Stimulated activated CD8-positive, alpha-beta memory T cell treated with anti-CD3 and anti-CD28 coated beads, Interleukin-12 subunit alpha, Interleukin-12 subunit beta, amount 100 ng/mL, for 1 hour (primary cell): Measurements from ENCODE around the gene RFX7.

Source experiments
- DNase-seq: peaks from one replicate; pipeline ENCODE4 v3.0.0-alpha.2; 2020; ENCODE audit warnings: low read depth

The RFX7 gene

DNA sequence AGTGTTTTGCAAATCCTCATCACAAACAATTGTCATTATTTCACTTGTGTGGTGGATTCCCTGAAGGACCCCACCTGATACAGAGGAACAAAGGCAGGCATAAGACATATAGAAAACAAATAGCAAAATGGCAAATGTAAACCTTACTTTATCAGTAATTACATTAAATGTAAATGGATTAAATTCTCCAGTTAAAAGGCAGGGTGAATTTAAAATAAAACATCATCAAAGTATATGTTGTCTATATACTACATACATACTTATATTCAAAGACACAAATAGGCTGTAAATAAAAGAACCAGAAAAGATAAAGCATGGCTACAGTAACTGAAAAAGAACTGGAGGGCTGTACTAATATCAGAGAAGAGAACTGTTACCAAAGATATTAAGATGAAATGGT, 117.3 kb downstream of the RFX7 start:
- no peak for DNase-seq

DNA sequence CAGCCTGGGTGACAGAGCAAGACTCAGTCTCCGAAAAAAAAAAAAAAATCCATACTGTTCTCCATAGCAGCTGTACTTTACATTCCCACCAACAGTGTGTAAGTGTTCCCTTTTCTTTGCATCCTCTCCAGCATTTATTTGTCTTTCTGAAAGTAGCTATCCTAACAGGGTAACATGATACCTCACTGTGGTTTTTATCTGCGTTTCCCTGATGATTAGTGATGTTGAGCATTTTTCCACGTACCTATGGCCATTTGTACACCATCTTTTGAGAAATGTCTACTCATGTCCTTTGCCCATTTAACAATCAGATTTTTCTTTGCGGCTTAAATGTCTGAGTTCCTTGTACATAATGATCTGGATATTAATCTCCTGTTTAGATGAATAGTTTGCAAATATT, 119.3 kb downstream of the RFX7 start:
- DNase-seq: no peak

DNA sequence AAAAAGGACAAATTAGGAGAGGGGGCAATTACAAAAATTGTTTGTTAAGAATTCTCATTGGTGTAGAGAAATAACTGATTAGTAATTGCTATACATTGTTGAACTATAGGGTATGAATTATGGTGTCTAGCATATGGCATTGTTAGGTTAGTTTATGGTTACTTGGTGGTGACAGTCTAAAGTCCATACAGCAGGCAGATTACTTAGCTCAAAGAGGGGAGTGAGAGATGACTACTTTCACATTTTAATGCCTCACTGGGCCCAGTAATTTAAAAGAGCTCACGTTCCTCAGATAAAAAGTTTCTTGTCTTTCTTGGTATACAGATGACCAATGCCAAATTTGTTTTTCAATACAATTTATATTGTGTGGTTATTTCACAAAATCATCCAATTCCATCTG, 137.8 kb downstream of the RFX7 start:
- no peak for DNase-seq

DNA sequence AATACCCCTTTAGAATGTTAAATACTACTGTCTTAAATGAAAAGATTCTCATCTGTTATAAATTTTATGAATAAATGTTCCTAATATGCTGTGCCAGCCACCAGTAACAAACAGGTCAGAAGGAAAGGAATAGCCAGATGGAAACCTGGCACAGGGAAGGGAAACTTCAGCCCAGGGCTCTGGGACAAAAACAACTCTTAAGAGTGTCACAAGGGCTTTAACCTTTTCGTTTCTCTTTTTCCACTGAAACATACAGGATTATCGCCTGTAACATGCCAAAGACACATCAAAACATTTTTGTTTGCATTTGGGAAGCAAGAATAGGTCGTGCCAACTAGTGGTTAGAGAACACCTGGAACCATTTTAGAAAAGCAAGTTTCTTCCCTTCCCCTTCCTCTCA, 141.2 kb downstream of the RFX7 start:
- no peak for DNase-seq

DNA sequence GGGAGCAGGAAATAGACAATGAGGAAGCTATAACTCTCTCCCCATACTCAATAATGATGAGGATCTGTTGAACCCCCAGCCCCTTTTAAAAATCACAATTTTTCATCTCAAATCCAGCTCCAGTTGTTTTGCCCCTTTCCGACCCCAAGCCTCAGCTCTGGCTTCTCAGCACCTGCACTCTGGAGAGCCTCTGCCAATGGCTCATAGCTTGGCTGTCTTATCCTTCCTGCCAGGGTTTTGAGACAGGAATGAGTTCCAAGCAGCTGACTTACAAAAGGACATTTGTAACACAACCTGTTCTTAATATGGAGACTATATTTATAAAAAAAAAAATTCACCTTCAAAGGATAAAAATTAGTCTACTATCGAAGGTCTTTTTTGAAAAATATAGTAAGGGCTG, 144.4 kb downstream of the RFX7 start:
- DNase-seq: no peak

DNA sequence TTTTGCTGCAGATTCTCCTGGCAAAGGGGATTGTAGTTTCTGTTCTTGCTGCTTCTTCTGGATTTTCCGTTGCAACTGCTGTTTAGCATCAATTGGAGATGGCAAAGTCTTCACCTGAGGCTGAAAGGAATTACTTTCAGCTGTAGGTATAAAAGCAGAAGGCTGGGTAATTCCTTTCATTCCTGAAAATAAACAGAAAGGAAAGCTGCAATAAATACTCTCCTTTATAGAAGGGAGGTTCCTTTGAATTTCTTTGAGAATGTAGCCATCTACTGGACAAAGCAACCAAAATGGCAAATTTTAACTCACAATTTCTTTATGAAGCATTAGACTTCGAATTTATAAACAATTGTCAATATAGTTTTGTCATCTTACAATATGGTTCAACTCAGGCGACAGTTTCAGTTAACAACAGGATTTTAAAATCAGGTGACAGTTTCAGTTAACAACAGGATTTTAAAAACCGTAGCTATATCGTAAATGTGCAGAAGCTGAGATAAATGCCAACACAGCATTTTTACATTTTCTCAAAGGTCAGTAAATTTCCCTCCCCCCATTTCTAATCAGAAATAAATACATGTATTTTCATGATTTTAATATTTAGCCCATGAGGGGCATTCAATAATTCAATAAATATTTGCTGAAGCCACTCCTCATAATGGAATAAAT, 145.3 kb downstream of the RFX7 start:
- DNase-seq: no peak

DNA sequence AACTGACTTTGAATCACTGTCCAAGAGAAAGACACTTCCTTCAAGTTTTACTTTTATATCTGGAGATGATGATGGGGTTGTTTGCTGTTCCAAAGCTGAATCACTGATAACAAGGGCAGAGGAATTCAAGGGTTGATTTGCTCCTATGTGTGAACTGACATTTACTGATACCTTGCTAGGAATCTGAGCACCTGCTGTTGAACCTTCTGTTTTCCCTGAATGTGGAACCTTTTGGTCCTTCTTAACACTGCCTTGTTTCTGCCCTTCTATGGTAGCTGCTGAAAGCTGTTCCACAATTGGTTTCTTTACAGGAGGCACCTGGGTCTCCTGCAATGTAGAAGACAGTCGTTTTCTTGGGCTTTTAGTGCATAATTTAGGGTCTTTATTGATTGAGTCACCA, 148.3 kb downstream of the RFX7 start:
- no peak for DNase-seq

DNA sequence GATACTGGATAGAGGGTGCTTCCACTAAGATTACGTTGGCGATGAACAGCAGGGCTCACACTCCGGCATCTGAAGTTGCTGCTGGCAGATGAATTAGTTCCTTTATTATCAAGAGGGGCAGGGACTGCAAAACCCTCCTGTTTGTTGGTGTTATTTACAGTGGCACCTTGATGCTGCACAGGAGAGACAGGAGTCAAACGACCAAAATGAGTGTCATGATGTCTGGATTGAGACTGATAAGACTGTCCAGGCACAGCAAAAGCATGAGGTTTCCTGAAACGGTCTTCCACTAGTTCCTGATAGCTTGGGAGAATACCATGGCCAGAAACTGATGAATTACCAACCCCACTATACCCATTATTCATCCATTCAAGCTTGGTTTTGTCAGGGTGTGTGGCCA, 149.5 kb downstream of the RFX7 start:
- no peak for DNase-seq

DNA sequence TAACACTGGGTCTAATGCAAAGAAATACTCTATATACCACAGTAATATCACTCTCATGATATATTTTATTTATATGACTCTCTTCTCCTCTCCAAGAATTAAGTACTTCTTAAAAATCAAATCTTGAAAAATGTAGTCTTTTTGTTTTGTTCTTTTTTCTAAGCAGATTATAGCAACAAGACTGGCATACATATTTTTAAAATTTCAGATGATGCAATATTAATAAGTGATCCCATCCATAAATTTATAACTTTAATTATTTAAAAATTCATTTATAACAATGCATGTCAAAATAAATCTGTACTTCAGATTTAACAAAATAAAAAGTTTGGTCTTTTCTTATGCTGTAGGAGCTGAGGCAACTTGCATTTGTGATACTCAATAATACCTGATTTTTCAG, 155.3 kb downstream of the RFX7 start:
- DNase-seq: no peak

DNA sequence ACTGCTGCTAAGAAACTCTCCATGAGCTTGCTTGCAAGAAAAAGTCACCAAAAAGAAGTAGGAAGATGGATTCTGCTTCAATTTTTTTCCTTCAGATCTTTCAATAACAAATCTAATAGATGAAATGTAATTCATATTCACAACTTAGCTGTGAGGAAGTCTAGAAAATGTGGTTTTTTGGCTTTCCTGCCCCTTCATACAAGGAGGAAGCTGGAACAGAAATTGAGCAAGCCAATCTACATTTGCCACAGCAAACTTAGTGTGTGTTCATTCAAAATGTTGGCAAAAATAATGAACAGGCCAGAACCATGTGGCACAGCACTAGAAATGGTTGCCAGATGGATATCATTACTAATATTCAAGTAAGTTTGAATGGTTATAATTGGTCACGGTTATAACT, 157.1 kb downstream of the RFX7 start:
- DNase-seq: no peak

DNA sequence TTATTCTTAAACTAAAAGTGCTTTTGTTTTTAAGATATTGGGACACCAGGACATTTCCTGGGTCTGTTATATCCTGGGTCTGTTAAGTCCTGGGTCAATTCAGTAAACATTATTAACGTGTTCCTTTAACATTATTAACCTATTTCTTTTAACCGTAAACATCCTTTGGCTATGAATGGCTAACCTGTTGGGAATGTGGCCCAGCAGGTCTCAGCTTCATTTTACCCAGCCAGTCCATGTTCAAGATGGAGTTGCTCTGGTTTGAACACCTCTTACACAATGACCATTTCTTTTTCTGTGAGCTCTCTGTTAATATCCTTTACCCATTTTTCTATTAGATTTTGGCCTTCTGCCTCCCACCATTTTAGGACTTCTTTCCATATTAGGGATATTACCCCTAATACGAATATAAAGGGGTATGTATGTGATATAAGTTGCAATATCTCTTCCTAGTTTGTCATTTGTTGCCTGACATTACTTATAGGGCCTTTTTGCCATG, 161.4 kb downstream of the RFX7 start:
- no peak for DNase-seq

DNA sequence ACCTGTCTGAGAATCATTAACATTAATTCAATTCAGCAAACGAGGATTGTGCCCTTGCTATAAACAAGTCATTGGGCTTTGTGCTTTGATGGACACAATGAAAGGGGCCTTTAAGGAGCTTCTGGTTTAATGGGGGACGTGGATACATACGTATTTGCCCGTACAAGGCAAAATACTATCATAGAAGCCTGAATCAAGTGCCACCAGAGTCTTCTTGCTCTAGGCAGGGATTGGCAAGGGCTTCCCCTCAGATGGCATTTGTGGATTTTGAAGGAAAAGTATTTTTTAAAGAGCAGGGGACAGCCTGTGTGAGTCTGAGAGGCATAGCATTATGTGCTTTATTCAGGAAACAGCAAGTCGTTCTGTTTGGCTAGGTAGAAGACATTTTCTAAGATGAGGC, 166.6 kb downstream of the RFX7 start:
- no peak for DNase-seq

DNA sequence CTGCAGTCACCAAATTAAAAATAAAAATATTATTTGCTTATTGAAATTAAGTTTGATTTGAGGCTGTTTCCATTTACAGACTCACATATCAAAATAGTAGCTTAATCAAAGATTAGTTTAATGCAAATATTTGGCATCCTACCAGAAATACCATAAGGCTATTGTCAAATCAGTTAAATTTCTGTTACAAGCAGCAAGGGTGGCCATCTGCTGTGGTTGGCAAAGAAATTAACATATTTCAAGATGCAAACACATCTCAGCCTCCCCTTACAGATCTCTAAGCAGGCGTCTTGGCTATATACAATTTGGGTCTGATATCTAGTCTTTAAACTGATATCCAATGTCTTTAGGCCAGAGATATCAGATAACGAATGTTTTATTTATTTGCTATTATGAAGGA, 167.0 kb downstream of the RFX7 start:
- DNase-seq: no peak

DNA sequence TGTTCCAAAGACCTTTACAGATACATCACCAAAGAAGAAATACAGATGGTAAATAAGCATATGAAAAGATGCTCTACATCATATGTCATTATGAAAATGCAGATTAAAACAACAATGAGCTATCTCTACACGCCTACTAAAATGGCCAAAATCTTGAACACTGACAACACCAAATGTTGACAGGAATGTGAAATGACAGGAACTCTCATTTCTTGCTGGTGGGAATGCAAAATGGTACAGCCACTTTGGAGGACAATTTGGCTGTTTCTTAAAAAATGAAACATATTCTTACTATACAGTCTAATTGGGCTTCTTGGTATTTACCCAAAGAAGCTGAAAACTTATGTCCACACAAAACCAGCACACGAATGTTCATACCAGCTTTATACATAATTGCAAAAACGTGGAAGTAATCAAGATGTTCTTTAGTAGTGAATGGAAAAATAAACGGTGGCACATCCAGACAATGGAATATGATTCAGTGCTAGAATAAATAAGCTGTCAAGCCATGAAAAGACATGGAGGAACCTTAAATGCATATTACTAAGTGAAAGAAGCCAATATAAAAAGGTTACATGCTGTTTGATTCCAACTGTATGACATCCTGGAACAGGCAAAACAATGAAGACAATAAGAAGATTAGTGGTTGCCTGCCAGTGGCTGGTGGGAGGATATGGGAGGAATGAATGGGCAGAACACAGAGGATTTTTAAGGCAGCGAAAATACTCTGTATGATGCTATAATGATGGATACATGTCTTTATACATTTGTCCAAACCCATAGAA, 169.0 kb downstream of the RFX7 start:
- DNase-seq: no peak

DNA sequence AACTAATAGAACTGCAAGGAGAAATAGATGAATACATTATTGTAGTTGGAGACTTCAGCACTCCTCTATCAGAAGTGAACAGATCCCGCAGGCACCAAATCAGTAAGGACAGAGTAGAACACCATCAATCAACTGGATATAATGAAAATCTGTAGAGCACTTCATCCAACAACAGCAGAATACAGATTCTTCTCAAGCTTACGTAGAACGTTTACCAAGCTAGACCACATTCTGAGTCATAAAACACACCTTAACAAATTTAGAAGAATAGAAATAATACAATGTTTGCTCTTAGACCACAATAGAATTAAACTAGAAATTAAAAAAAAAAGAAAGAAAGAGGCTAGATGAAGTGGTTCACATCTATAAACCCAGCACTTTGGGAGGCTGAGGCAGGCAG, 179.5 kb downstream of the RFX7 start:
- DNase-seq: no peak

DNA sequence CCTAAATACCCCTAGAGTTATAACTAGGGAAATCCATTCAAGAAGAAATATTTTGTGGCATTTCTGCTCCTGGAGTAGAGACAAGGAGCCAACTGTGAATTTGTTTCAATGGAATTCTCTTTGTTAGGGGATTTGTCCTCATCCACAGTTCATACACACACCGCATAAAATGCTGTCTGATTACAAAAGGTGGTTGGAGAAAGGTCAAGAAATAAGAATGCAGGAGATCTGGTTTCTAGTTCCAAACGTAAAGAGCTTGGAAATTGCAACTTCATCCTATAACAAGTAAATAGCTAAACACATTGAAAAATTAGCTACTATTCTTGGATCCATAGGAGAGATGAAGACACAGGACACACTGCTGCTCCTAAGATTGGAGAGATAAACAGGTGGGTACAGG, 184.0 kb downstream of the RFX7 start:
- DNase-seq: no peak

DNA sequence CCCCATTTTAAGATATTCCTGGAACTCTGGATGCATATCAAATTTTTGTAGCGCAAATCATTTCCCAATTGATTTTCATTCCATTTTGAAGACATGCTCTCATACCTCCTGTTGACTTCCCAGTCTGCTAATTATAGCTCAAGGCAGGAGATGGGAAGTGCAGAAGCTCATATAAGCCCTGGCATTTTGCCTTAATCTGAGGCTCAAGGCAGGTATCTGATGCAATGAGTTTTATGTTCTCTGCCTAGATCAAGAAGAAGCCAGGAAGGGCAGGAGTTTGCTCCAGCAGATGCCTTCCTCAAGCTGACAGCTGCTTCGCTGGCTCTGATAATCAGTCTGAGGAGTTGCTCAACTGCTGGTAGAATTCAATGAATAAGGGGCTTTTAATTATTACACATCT, 184.7 kb downstream of the RFX7 start:
- no peak for DNase-seq

DNA sequence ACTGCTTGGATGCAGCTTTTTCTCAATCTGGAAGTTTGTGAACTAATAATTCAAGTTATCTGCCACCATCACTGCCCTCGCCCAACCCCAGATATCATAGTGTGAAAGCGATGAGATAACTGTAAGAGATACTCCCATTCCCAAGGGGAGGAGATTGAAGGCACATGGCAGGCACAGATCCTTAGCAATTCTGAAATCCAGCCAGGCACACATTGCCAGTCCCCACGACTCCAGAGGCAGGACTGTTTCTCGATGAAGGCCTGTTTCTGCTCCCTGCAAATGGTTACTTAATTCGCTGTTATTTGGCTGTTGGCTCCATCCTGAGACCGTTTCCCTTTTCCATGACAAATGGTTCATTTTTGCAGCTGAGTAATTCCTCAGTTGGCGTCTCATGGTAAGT, 187.1 kb downstream of the RFX7 start:
- no peak for DNase-seq

DNA sequence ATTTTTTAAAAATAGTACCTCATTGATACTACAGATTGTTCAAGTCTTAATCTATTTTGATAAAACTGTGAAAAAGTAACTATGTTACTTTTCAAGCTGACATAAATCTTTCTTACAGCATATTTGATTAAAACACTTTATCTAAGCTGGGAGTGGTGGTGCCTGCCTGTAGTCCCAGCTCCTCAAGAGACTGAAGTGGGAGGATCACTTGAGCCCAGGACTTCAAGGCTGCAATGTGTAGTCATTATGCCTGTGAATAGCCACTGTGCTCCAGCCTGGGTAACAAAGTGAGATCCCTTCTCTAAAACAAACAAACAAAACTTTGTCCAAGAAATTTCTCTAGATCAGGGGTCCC, 190.7 kb downstream of the RFX7 start:
- no peak for DNase-seq

DNA sequence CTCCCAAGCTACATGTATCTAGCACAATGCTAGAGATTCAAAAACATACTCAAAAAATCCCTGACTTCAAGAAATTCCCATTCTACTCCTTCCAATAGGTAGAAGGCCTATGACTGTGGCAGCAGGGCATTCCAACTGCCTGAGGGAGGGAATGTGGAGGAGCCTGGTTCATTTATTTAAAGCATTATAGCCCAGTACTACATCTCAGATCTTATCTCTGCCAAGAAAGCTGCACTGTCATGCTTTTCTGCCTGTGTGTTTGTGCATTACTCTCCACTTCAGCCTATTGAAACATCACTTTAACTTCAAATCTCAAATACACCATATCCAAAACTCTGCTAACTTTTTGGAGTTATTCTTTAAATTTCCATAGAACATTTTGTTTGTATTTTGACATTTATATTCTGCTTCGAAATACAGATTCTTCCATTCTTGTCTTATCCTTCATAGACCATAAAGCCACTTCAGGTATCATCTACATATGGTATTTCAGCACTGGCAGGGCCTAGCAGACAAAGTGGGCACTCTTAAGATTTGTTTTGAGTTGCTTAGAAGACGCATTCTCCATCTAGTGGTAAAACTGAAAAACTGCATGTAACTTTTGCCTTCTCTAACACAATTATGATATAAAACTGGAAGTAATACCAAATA, 191.2 kb downstream of the RFX7 start:
- no peak for DNase-seq

DNA sequence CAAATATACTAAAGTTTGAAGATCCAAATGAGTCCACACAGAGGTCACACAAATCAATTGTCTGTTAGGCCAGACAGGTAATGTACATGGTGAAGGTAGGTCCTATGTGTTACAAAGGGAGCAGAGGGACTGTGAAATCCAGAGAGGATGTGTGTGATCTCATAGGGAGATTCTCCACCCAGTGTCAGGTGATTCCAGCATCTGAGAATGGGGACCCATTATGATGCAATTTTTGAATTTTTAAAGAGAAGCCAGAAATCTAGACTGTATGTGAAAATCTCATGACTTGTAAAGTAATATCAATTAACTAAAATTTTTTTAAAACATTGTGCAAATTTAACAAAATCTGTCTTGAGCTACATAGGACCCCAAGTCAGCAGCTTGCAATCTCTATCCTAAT, 192.0 kb downstream of the RFX7 start:
- no peak for DNase-seq

DNA sequence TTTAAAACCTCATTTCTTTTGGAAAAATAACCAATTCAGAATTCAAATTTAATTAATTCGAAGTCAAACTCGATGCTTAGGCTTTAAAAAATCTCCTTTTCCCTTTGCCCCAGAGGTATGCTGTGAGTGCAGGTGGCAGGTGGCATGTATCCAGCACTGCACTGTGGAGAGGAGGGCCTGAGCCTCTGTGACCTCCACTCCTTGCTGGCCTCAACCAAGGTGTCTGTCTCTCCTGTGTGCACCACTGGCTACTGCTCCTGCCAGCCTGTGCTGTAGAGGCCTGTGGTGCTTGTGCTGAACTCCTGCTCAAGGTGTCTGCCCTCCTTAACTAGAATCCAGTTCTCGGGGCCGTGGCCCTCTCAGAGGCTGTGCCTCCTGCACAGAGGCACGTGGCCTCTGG, 194.1 kb downstream of the RFX7 start:
- no peak for DNase-seq

DNA sequence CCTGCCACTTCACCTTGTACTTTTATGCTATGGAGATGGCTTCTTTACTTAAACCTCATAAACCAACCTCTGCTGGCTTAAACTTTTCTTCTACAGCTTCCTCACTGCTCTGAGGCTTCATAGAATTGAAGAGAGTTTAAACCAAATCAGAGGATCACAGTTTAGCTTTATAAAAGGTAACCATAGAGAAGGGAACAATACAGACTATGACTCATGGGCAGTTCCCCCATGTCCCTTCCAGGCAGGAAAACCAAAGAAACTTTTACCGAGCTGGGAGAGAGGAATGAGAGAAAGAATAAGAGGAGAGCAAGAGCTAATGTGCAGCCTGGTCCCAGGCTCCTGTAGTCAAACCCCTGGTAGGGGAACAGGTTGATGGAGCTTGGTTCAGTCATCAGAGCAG, 196.3 kb downstream of the RFX7 start:
- no peak for DNase-seq
